Loucy (cell line): ENCODE measurements around the gene CNKSR2.

ENCODE experiments used
- H2AFZ ChIP-seq: fragments of 200-600 bp; sonication (generic); 2 replicates; pipeline ENCODE4 v1.6.0; 2016; ENCODE audit warnings: antibody characterized with exemption, mild to moderate bottlenecking, low read length, moderate library complexity
- H3F3A ChIP-seq: fragments of 200-600 bp; 2 replicates; pipeline ENCODE4 v1.6.0; 2016; ENCODE audit warnings: antibody characterized with exemption, low read depth, mild to moderate bottlenecking
- H3K27me3 ChIP-seq: fragments of 200-600 bp; sonication (generic); 2 replicates; pipeline ENCODE4 v1.6.1; 2014; ENCODE audit warnings: low read length, mild to moderate bottlenecking; ENCODE audit not compliant: insufficient read depth, poor library complexity, severe bottlenecking
- H3K36me3 ChIP-seq: fragments of 200-600 bp; sonication (generic); 2 replicates; pipeline ENCODE4 v1.6.1; 2016; ENCODE audit warnings: low read length; ENCODE audit not compliant: insufficient read depth
- H3K4me1 ChIP-seq: fragments of 200-600 bp; sonication (generic); 2 replicates; pipeline ENCODE4 v1.5.1; 2014; ENCODE audit warnings: low read length, mild to moderate bottlenecking; ENCODE audit not compliant: insufficient read depth, poor library complexity, severe bottlenecking
- H3K4me2 ChIP-seq: fragments of 200-600 bp; sonication (generic); 2 replicates; pipeline ENCODE4 v1.6.0; 2014; ENCODE audit warnings: antibody characterized with exemption, low read length, low read depth, mild to moderate bottlenecking; ENCODE audit not compliant: poor library complexity, severe bottlenecking
- H3K4me3 ChIP-seq: fragments of 200-600 bp; sonication (generic); 2 replicates; pipeline ENCODE4 v1.5.1; 2014; ENCODE audit warnings: low read length, mild to moderate bottlenecking, mixed read lengths; ENCODE audit not compliant: poor library complexity, severe bottlenecking
- H3K79me2 ChIP-seq: fragments of 200-600 bp; sonication (generic); 2 replicates; pipeline ENCODE4 v1.6.1; 2014; ENCODE audit warnings: low read length; ENCODE audit not compliant: insufficient read depth
- H3K9ac ChIP-seq: fragments of 200-600 bp; sonication (generic); 2 replicates; pipeline ENCODE4 v1.6.0; 2014; ENCODE audit warnings: mild to moderate bottlenecking, low read depth, low read length, moderate library complexity; ENCODE audit not compliant: poor library complexity, severe bottlenecking
- H3K9me2 ChIP-seq: fragments of 200-600 bp; sonication (generic); replicated peaks from 2 replicates; pipeline ENCODE4 v1.6.1; 2016; ENCODE audit warnings: low read depth, low read length, mixed read lengths
- H3K9me3 ChIP-seq: fragments of 200-600 bp; sonication (generic); 2 replicates; pipeline ENCODE4 v1.6.1; 2014; ENCODE audit warnings: mild to moderate bottlenecking, antibody characterized with exemption, low read length, low read depth; ENCODE audit not compliant: insufficient read depth
- H4K20me1 ChIP-seq: fragments of 200-600 bp; sonication (generic); 2 replicates; pipeline ENCODE4 v1.6.0; 2014; ENCODE audit warnings: antibody characterized with exemption, low read length, mild to moderate bottlenecking; ENCODE audit not compliant: insufficient read depth, poor library complexity, severe bottlenecking
- CTCF ChIP-seq: fragments of 200-600 bp; sonication (generic); conservative IDR thresholded peaks from 2 replicates; pipeline ENCODE4 v1.5.1; 2014; ENCODE audit warnings: mild to moderate bottlenecking, antibody characterized with exemption, low read length
- EZH2phosphoT487 ChIP-seq: fragments of 200-600 bp; IDR thresholded peaks from 2 replicates; pipeline ENCODE4 v1.6.1; 2018; ENCODE audit warnings: antibody characterized with exemption, mild to moderate bottlenecking, moderate library complexity, borderline replicate concordance

The CNKSR2 gene

GRCh38 chrX:21678048-21678612 is 303.9 kb downstream of the CNKSR2 start:
- H3K4me3 ChIP-seq: no peak overlapping the region
- H3K9ac ChIP-seq: no peak overlapping the region
- H2AFZ ChIP-seq: no peak overlapping the region
- H3K36me3 ChIP-seq: no peaks in the 10 kb centered on the region
- no peaks in the 10 kb centered on the region for H4K20me1 ChIP-seq
- H3K9me2 ChIP-seq: no peaks in the 10 kb centered on the region
- no peaks in the 10 kb centered on the region for H3K27me3 ChIP-seq
- H3K4me2 ChIP-seq: no peak overlapping the region
- H3K79me2 ChIP-seq: no peaks in the 10 kb centered on the region
- no peaks in the 10 kb centered on the region for H3K4me1 ChIP-seq
- no peaks in the 10 kb centered on the region for H3F3A ChIP-seq
- TF ChIP-seq CTCF (no peak), EZH2phosphoT487 (no peak)
- no peaks in the 10 kb centered on the region for H3K9me3 ChIP-seq

GRCh38 chrX:21683941-21684340 is 309.7 kb downstream of the CNKSR2 start:
- Histone ChIP-seq H3K27me3 (no peaks in the 10 kb centered on the region), H3K36me3 (no peaks in the 10 kb centered on the region), H2AFZ (no peak overlapping the region), H3K9ac (no peak overlapping the region), H3K79me2 (no peaks in the 10 kb centered on the region), H3K4me3 (no peak overlapping the region), H3K9me3 (no peaks in the 10 kb centered on the region), H3K4me1 (no peaks in the 10 kb centered on the region), H3K4me2 (no peak overlapping the region), H4K20me1 (no peaks in the 10 kb centered on the region), H3F3A (no peaks in the 10 kb centered on the region), H3K9me2 (no peaks in the 10 kb centered on the region)
- no peak for TF ChIP-seq CTCF
- TF ChIP-seq EZH2phosphoT487: no peak

DNA sequence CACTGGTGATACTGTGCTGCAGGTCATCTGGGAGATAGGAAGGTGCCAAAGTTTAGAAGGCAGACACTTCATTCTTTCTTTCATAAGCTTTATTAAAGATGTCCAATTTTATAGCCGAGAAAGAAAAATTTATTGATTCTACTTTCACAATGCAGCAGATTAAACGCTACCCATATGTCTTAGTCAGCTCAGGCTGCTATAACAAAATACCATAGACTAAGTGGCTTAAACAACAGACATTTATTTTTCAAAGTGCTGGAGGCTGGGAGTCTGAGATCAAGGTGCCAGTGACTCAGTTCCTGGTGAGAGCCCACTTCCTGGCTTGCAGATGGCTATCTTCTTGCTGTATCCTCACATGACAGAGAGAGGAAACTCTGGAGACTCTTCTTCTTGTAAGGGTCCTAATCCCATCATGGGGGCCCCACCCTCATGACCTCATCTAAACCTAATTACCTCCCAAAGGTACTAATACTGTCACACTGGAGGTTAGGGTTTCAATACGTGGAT is 317.3 kb downstream of the CNKSR2 start:
- Histone ChIP-seq H3K4me2 (no peak overlapping the region), H4K20me1 (no peaks in the 10 kb centered on the region), H3K36me3 (no peaks in the 10 kb centered on the region), H2AFZ (no peak overlapping the region), H3K27me3 (no peaks in the 10 kb centered on the region), H3K9ac (no peak overlapping the region), H3K9me2 (no peaks in the 10 kb centered on the region), H3K9me3 (no peaks in the 10 kb centered on the region), H3K4me1 (no peaks in the 10 kb centered on the region), H3K79me2 (no peaks in the 10 kb centered on the region), H3F3A (no peaks in the 10 kb centered on the region), H3K4me3 (no peak overlapping the region)
- TF ChIP-seq CTCF: no peak
- TF ChIP-seq EZH2phosphoT487: no peak
